HFFc6 (cell line): Measurements from ENCODE around the gene AHNAK. TPM values are rescaled to one million over a fixed set of nuclear protein-coding genes. Genes with fewer than 3 reads are reported as not detected.

Source experiments
- DNase-seq: peaks from one replicate; pipeline ENCODE4 v3.0.0-alpha.2; 2018
- H3K27ac Mint-ChIP-seq: 2 replicates; pipeline ENCODE4 v1.8.0; 2020; ENCODE audit warnings: mild to moderate bottlenecking, mixed read lengths
- H3K27me3 Mint-ChIP-seq: 2 replicates; pipeline ENCODE4 v1.8.0; 2021; ENCODE audit warnings: mild to moderate bottlenecking, moderate library complexity, mixed read lengths; ENCODE audit not compliant: insufficient read depth
- H3K36me3 Mint-ChIP-seq: 2 replicates; pipeline ENCODE4 v1.8.0; 2021; ENCODE audit warnings: low read depth, mixed read lengths
- H3K4me1 Mint-ChIP-seq: 2 replicates; pipeline ENCODE4 v1.8.0; 2020; ENCODE audit warnings: low read depth, mixed read lengths
- H3K4me3 Mint-ChIP-seq: 2 replicates; pipeline ENCODE4 v1.8.0; 2020; ENCODE audit warnings: mild to moderate bottlenecking, moderate library complexity, mixed read lengths
- H3K9me3 Mint-ChIP-seq: 2 replicates; pipeline ENCODE4 v1.8.0; 2020; ENCODE audit warnings: mild to moderate bottlenecking, mixed read lengths
- CTCF ChIP-seq: fragments of 200-600 bp; sonication (generic); IDR thresholded peaks from 2 replicates; pipeline ENCODE4 v1.5.0; 2021; ENCODE audit warnings: antibody characterized with exemption, mild to moderate bottlenecking
- total RNA-seq, 6 experiments: library from RNA; stranded (reverse); fragmentation: NEBNext Ultra II Directional; extraction: Animal tissue kit (Norgen Biotek cat#: 25700); gene quantifications; 2 replicates in 1 of 6; 3 replicates in 5 of 6; pipeline ENCODE4 v1.2.3, GENCODE V29; 2021

Gene AHNAK
- total RNA-seq, 6 experiments from 2014 or later = 426 to 589 (median 452) TPM

- Mint-ChIP-seq H3K4me3 (peak overlapping the region; percentile 39), H3K9me3 (no peaks in the 10 kb centered on the region), H3K27me3 (peaks cover 3% of the 10 kb centered on the region; the same call in 1 of the 2 replicates), H3K36me3 (0 out of 2 replicates have a peak, but pooled peaks cover 5% of the 10 kb centered on the region), H3K27ac (peak overlapping the region; percentile 80), H3K4me1 (peaks cover 31% of the 10 kb centered on the region)
- DNase-seq = peak; percentile 26
- TF ChIP-seq CTCF = peak; percentile 36; the same call in 1 of the 2 replicates
Observed at GRCh38 chr11:62439785-62440602, 106.6 kb downstream of the AHNAK start.

- peaks cover 3% of the 10 kb centered on the region; the same call in 1 of the 2 replicates for H3K27me3 Mint-ChIP-seq
- no peaks in the 10 kb centered on the region for H3K9me3 Mint-ChIP-seq
- H3K27ac Mint-ChIP-seq = no peak overlapping the region
- no peak for DNase-seq
- no peak for TF ChIP-seq CTCF
- no peak overlapping the region for H3K4me3 Mint-ChIP-seq
- 0 out of 2 replicates have a peak, but pooled peaks cover 3% of the 10 kb centered on the region for H3K36me3 Mint-ChIP-seq
- H3K4me1 Mint-ChIP-seq = peaks cover 18% of the 10 kb centered on the region
Observed at GRCh38 chr11:62438641-62439040, 108.0 kb downstream of the AHNAK start.

GRCh38 chr11:62437616-62438015, 109.0 kb downstream of the AHNAK start:
- no peak for TF ChIP-seq CTCF
- DNase-seq = no peak
- Mint-ChIP-seq H3K4me1 (peaks cover 14% of the 10 kb centered on the region), H3K4me3 (no peak overlapping the region), H3K36me3 (no peaks in the 10 kb centered on the region), H3K27ac (no peak overlapping the region), H3K9me3 (no peaks in the 10 kb centered on the region), H3K27me3 (peaks cover 3% of the 10 kb centered on the region; the same call in 1 of the 2 replicates)

- H3K9me3 Mint-ChIP-seq = no peaks in the 10 kb centered on the region
- H3K4me1 Mint-ChIP-seq = peaks cover 27% of the 10 kb centered on the region
- peaks cover 3% of the 10 kb centered on the region; the same call in 1 of the 2 replicates for H3K27me3 Mint-ChIP-seq
- no peaks in the 10 kb centered on the region for H3K36me3 Mint-ChIP-seq
- no peak overlapping the region for H3K27ac Mint-ChIP-seq
- no peak for TF ChIP-seq CTCF
- DNase-seq = no peak
- H3K4me3 Mint-ChIP-seq = no peak overlapping the region
Observed at GRCh38 chr11:62435846-62436660, 110.6 kb downstream of the AHNAK start.

GRCh38 chr11:62433904-62434276, 112.7 kb downstream of the AHNAK start:
- Mint-ChIP-seq H3K9me3 (no peaks in the 10 kb centered on the region), H3K36me3 (no peaks in the 10 kb centered on the region), H3K27me3 (peaks cover 3% of the 10 kb centered on the region; the same call in 1 of the 2 replicates), H3K4me1 (peaks cover 34% of the 10 kb centered on the region), H3K27ac (no peak overlapping the region), H3K4me3 (no peak overlapping the region)
- TF ChIP-seq CTCF = no peak
- DNase-seq = no peak
